GM12873 (cell line): ENCODE results near the gene SIAE.

Experiments
- CTCF ChIP-seq: IDR thresholded peaks from 2 replicates; pipeline ENCODE4 v1.5.1; 2012; ENCODE audit warnings: low read depth, mild to moderate bottlenecking, moderate library complexity, low read length, control low read depth; ENCODE audit not compliant: insufficient read depth; ENCODE audit errors: missing control alignments

The SIAE gene

DNA sequence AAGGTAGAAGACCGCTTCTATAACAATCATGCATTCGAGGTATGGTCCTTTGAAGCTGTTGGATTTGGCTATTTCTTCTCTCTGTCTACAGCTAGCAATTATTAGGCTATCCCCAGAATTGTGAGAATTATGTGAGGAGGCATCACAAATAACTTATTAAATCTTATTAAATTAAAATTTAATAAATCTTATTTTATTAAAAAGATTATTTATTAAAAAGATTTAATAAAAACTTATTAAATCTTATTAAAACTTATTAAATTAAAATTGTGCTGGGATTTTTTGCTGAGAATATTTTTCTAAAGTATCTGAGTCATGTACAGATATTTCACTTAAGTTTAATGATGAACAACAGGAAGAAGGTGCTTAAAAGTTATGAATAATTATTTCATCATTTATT lies 7.9 kb upstream of the SIAE start:
- TF ChIP-seq CTCF, result no peak

- TF ChIP-seq CTCF, result no peak
These were observed 4.9 kb upstream of the SIAE start for GRCh38 chr11:124678416-124678815.

DNA sequence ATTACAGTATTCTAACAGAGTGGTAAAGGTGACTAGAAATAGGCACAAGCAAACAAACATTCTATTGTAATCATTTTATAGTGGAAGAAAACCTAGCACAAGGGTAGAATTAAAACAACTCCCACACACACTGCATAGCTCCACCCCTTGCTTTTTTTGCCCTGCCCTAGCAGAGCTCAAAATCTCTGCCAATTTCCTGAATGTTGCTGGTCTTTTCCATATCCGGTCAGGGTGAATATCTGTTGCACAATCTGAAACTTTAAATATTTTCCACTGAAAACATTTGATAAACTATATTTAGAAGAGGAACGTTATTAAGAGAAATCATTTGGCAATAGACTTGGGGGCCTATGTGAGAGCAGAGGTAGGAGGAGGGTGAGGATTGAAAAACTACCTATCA lies 2.8 kb upstream of the SIAE start:
- no peak for TF ChIP-seq CTCF

DNA sequence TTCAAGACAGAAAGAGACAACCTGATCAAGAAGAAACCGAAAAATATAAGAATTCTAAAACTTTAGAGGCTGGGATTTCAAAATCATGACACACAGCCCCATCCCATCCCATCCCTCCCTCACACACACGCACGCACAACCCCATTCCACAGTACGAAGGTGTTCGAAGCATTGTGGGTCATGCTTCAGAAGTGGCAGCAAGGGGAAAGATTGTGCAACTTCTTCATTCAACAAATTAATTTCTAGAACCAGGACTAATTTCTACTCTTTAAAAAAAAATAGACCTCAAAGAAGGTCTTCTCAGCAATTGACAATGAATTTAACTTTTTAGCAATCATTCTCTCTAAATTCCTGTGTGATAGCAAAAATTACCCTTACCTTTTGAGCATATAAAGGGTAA lies 1.0 kb upstream of the SIAE start:
- TF ChIP-seq CTCF, result no peak

DNA sequence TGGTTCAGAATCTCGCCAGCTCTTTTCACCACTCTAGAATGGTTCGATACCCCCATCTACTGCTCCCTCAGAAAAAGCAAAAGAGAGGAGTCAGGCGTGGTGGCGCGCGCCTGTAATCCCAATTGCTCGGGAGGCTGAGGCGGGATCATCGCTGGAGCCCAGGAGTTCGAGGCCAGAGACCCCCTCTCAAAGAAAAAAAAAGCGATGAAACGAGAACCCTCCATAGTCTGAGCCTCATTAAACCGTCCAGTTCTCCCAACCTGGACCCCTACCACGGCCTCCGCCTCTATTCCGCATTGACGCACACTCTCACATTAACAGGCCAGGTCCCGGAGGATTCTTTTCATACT lies 604 bp upstream of the SIAE start:
- TF ChIP-seq CTCF, result no peak

- no peak for TF ChIP-seq CTCF
These were observed 863 bp downstream of the SIAE start for GRCh38 chr11:124672536-124673215.

GRCh38 chr11:124670732-124671131 lies 2.8 kb downstream of the SIAE start:
- no peak for TF ChIP-seq CTCF
